CD4-positive, alpha-beta T cell (primary cell): ENCODE measurements around the gene P4HA3. TPM values are rescaled to one million over a fixed set of nuclear protein-coding genes. Genes with fewer than 3 reads are reported as not detected.

ENCODE experiments used
- ATAC-seq: fragments of 200-7000 bp; cut with Tn5 transposase; one replicate; pipeline ENCODE4 v1.10.0; 2022; ENCODE audit warnings: mild to moderate bottlenecking; ENCODE audit not compliant: poor library complexity
- CTCF ChIA-PET: fragments of 350-600 bp; sonication (Branson Sonifier 250); formaldehyde crosslinking; loops from one replicate; lab custom pipeline; 2021; ENCODE audit warnings: antibody characterized with exemption, inconsistent platforms; lab: Charles Lee
- POLR2A ChIA-PET: fragments of 350-600 bp; sonication (Branson Sonifier 250); formaldehyde crosslinking; loops from one replicate; lab custom pipeline; 2021; ENCODE audit warnings: antibody characterized with exemption, inconsistent platforms; lab: Charles Lee
- DNase-seq, 14 experiments: peaks; one replicate each; pipeline ENCODE4 v3.0.0-alpha.2; 2013 to 2020; ENCODE audit warnings: mixed read lengths in 2 of 14
- H3K27ac ChIP-seq, 2 donors: one replicate each; pipeline versions ENCODE4 v1.5.1 to v1.7.0; 2013; ENCODE audit warnings: low read length in 2 of 2, low read depth in 1 of 2, mild to moderate bottlenecking in 1 of 2
- H3K27me3 ChIP-seq, 2 experiments: 1 replicate in 1 of 2; 2 replicates in 1 of 2; pipeline versions ENCODE4 v1.6.1 to v1.7.0; 2013; ENCODE audit warnings: low read length in 2 of 2, control low read depth in 1 of 2, mild to moderate bottlenecking in 1 of 2, moderate library complexity in 1 of 2; ENCODE audit not compliant: insufficient read depth in 2 of 2, control insufficient read depth in 1 of 2
- H3K36me3 ChIP-seq: one replicate; pipeline ENCODE4 v1.6.1; 2013; ENCODE audit warnings: low read length, control low read depth; ENCODE audit not compliant: insufficient read depth
- H3K4me1 ChIP-seq: one replicate; pipeline ENCODE4 v1.6.1; 2013; ENCODE audit warnings: low read length, control low read depth; ENCODE audit not compliant: insufficient read depth
- H3K4me3 ChIP-seq: one replicate; pipeline ENCODE4 v1.5.1; 2013; ENCODE audit warnings: mild to moderate bottlenecking, low read length, moderate library complexity
- H3K9me3 ChIP-seq, 2 experiments: 1 replicate in 1 of 2; 2 replicates in 1 of 2; pipeline versions ENCODE4 v1.6.1 to v1.7.0; 2013; ENCODE audit warnings: low read length in 2 of 2, mild to moderate bottlenecking in 2 of 2, control low read depth in 1 of 2, moderate library complexity in 1 of 2; ENCODE audit not compliant: control insufficient read depth in 1 of 2, insufficient read depth in 1 of 2
- H3K27ac Mint-ChIP-seq: one replicate; pipeline ENCODE4 v1.8.0; 2020; ENCODE audit warnings: mixed read lengths
- H3K27me3 Mint-ChIP-seq: one replicate; pipeline ENCODE4 v1.8.0; 2021; ENCODE audit warnings: mixed read lengths
- H3K36me3 Mint-ChIP-seq: one replicate; pipeline ENCODE4 v1.8.0; 2021; ENCODE audit warnings: low read depth, mixed read lengths
- H3K4me1 Mint-ChIP-seq: one replicate; pipeline ENCODE4 v1.8.0; 2021; ENCODE audit warnings: low read depth, mixed read lengths
- H3K4me3 Mint-ChIP-seq: one replicate; pipeline ENCODE4 v1.8.0; 2020; ENCODE audit warnings: mild to moderate bottlenecking, mixed read lengths
- H3K9me3 Mint-ChIP-seq: one replicate; pipeline ENCODE4 v1.8.0; 2020; ENCODE audit warnings: mixed read lengths
- intact Hi-C, 2 experiments: fragments of 100-400 bp; cut with DNase I in 1 of 2; cut with micrococcal nuclease in 1 of 2; formaldehyde crosslinking; loops; one replicate each; pipeline versions ENCODE4 v1.15.1 to v1.9.0; 2023 to 2025; cut with DNase I, micrococcal nuclease
- total RNA-seq, 174 experiments: library from RNA in 2 of 174; stranded (reverse) in 2 of 174; gene quantifications; one replicate each; pipeline ENCODE4 v1.2.3 and lab custom pipeline; 2021 to 2026
- TF ChIP-seq, protein P1 (sequence below): fragments of 200-600 bp; IDR thresholded peaks from one replicate; pipeline ENCODE4 v1.8.0; 2022; ENCODE audit warnings: antibody characterized with exemption, mild to moderate bottlenecking

The P4HA3 gene
- total RNA-seq, 2 experiments from 2014 or later = not detected

DNA sequence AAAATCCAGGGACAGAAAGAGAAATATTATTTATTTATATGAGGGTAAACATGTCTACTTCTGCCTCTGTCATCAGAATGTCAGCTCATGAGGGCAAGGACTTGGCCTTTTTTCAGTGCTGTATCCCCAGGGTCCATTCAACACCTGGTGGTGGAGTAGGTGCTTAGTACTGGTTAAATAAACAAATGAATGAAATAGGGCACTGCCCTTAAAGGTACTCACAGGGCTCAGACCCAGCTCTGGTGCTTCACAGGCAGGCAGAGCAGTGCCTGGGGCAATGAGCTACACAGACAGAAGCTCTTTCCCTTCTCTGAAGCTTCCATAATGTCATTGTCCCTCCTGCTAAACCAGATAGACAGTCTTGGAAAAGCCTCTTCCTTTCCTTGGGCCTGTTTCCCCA is 30.9 kb downstream of the P4HA3 start:
- intact Hi-C loops = no loop called here
- TF ChIP-seq, protein P1, sequence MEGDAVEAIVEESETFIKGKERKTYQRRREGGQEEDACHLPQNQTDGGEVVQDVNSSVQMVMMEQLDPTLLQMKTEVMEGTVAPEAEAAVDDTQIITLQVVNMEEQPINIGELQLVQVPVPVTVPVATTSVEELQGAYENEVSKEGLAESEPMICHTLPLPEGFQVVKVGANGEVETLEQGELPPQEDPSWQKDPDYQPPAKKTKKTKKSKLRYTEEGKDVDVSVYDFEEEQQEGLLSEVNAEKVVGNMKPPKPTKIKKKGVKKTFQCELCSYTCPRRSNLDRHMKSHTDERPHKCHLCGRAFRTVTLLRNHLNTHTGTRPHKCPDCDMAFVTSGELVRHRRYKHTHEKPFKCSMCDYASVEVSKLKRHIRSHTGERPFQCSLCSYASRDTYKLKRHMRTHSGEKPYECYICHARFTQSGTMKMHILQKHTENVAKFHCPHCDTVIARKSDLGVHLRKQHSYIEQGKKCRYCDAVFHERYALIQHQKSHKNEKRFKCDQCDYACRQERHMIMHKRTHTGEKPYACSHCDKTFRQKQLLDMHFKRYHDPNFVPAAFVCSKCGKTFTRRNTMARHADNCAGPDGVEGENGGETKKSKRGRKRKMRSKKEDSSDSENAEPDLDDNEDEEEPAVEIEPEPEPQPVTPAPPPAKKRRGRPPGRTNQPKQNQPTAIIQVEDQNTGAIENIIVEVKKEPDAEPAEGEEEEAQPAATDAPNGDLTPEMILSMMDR = no peak
- ATAC-seq (no peak), DNase-seq (no peak)
- no peaks in the 10 kb centered on the region for H3K4me1 Mint-ChIP-seq
- ChIA-PET POLR2A (no interaction called here), CTCF (no interaction called here)
- H3K36me3 Mint-ChIP-seq = no peaks in the 10 kb centered on the region
- Histone ChIP-seq H3K4me3 (no peak overlapping the region), H3K9me3 (no peaks in the 10 kb centered on the region), H3K4me1 (no peaks in the 10 kb centered on the region), H3K27me3 (no peaks in the 10 kb centered on the region), H3K27ac (no peak overlapping the region), H3K36me3 (no peaks in the 10 kb centered on the region)
- no peak overlapping the region for H3K27ac Mint-ChIP-seq
- no peak overlapping the region for H3K4me3 Mint-ChIP-seq
- H3K27me3 Mint-ChIP-seq = no peaks in the 10 kb centered on the region
- H3K9me3 Mint-ChIP-seq = no peaks in the 10 kb centered on the region

DNA sequence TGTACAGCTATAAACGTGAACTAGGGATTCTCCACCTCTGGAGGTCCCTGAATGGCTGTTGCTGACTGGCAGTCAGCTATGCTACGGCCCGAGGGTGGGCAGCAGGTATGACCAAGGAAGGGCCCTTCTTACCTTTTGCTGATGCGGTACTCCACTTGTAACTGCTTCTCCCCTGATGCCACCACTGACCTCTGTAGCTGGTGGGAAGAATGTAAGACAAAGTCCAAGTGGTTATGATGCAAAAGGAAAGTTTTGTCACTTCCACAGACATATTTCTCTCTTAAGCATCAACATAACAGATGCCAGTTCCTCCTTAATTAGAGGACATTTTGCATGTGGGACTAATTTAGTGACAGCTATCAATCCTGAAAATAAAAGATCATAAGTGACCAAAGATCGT is 32.2 kb downstream of the P4HA3 start:
- Mint-ChIP-seq H3K36me3 (no peaks in the 10 kb centered on the region), H3K9me3 (no peaks in the 10 kb centered on the region), H3K4me1 (no peaks in the 10 kb centered on the region), H3K4me3 (no peak overlapping the region), H3K27me3 (no peaks in the 10 kb centered on the region), H3K27ac (no peak overlapping the region)
- Histone ChIP-seq H3K4me3 (no peak overlapping the region), H3K27ac (no peak overlapping the region), H3K4me1 (no peaks in the 10 kb centered on the region), H3K36me3 (no peaks in the 10 kb centered on the region), H3K9me3 (no peaks in the 10 kb centered on the region), H3K27me3 (no peaks in the 10 kb centered on the region)
- ChIA-PET CTCF (no interaction called here), POLR2A (no interaction called here)
- TF ChIP-seq, protein P1 = no peak
- intact Hi-C loops = no loop called here
- ATAC-seq (no peak), DNase-seq (no peak)

DNA sequence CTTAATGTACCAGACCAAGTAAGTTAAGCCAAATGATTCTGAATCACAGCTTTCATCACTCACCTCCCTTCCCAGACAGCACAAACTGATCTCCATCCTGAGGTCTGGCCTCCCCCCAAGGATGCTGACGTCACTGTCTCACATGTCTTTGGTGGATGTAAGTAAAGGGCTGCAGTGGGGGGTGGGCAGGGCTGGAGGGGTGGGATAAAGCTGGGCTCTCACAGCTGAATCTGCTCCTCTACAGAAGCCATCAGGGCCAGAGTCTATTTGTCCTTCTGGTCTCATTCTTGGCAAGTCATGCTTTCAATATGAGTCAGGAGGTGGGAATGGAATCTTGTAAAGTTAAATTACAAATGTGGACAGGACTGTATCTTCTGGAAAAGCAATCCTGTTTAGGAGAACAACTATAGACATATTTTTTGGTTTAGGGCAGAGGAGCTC is 32.7 kb downstream of the P4HA3 start:
- no peak overlapping the region for H3K4me3 Mint-ChIP-seq
- no peak overlapping the region for H3K27ac Mint-ChIP-seq
- POLR2A ChIA-PET = no interaction called here
- no peaks in the 10 kb centered on the region for H3K36me3 Mint-ChIP-seq
- TF ChIP-seq, protein P1 = no peak
- no peaks in the 10 kb centered on the region for H3K4me1 Mint-ChIP-seq
- no peaks in the 10 kb centered on the region for H3K27me3 Mint-ChIP-seq
- H3K27me3 ChIP-seq = no peaks in the 10 kb centered on the region
- no peaks in the 10 kb centered on the region for H3K9me3 Mint-ChIP-seq
- CTCF ChIA-PET = no interaction called here
- DNase-seq = no peak
- H3K4me3 ChIP-seq = no peak overlapping the region
- H3K9me3 ChIP-seq = no peaks in the 10 kb centered on the region
- no peak overlapping the region for H3K27ac ChIP-seq
- no peak for ATAC-seq
- intact Hi-C loops = no loop called here
- no peaks in the 10 kb centered on the region for H3K36me3 ChIP-seq
- no peaks in the 10 kb centered on the region for H3K4me1 ChIP-seq
